GM19397 (cell line): ENCODE measurements around the gene MACROD1.

ENCODE experiments used
- ATAC-seq: cut with Tn5 transposase; IDR thresholded peaks from one replicate; pipeline ENCODE4 v1.9.1; 2021; ENCODE audit warnings: mild to moderate bottlenecking, moderate library complexity; ENCODE audit not compliant: unreplicated experiment

The MACROD1 gene

GRCh38 chr11:64093233-64094039, 72.5 kb downstream of the MACROD1 start:
- ATAC-seq, result no peak

GRCh38 chr11:64092761-64093136, 73.2 kb downstream of the MACROD1 start:
- no peak for ATAC-seq

DNA sequence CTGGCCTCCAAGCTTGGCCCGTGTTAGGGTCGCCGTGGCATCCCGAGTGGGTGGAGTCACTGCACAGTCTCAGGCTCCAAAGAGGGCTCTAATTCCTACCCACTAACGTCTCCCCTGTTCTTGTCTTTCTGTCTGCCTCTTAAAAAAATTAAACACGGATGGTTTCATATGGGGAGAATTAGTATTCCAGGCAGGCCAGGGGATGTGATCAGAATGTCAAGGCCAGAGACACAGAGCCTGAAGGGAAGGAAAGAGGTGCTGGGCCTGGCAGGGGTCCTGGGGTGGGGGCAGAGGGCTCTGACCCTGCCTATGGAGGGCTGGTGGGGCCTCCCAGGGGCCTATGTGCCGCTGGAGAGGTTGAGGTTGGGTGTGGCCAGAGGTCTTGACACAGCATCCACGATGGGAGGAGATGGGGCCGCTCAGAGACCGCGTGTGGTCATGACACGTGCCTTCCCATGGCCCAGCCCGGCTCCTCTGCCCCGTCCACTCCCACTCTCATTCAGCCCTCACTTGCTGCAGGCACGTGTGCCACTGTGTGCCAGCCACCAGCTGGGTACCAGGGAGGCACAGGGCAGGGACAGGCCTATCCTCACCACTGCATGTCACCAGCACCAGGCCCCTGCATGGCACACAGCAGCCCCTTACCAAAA, 73.7 kb downstream of the MACROD1 start:
- ATAC-seq, result no peak

DNA sequence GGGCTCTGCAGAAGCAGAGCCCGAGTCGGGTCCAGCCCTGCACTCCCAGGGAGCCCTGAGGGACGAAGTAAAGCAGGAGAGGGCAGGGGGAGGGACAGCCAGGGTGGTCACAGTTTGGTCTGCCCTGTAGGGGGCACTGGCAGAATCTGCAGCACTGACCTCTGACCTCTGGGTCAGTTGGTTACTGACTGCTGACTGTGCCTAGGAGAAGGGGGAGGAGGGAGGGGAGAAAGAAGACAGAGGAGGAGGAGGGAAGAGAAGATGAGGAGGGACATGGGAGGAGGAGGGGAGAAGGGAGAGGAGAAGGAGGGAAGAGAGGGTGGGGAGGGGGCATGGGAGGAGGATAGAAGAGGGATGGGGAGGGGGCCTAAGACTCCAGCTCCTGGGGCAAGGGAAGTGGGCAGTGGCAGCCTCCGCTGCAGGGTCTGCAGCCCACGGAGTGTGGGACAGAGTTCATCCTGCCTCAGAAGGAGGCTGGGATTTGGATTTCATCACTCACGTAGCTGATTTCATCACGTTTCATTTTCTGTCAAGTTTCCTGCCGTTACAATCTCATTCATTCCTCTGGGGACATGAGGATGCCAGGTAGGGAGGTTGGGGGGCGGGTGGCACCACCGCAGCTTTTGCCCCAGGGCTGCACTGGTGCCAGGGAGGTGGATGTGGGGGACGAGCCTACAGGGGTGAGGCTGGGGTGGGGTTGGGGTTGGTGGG, 75.0 kb downstream of the MACROD1 start:
- ATAC-seq, result no peak

- no peak for ATAC-seq
These were observed 75.8 kb downstream of the MACROD1 start for GRCh38 chr11:64089915-64090805.

GRCh38 chr11:64089493-64089892, 76.4 kb downstream of the MACROD1 start:
- no peak for ATAC-seq

DNA sequence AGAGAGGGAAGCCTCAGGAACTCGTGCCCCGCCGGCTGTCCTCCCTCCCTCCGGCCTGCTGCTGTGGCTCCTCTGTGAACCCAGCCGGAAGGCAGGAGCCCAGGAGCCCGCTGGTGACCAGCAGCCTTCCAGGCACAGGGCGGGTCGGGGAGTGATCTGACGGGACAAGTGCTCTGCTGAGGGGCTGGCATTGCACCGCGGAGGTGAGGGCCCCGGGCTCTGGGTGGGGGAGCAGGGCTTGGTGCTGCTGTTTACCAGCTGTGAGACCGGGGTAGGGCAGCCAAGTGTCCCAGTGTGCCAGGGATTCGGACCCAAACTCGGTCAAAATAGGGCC, 76.9 kb downstream of the MACROD1 start:
- no peak for ATAC-seq

DNA sequence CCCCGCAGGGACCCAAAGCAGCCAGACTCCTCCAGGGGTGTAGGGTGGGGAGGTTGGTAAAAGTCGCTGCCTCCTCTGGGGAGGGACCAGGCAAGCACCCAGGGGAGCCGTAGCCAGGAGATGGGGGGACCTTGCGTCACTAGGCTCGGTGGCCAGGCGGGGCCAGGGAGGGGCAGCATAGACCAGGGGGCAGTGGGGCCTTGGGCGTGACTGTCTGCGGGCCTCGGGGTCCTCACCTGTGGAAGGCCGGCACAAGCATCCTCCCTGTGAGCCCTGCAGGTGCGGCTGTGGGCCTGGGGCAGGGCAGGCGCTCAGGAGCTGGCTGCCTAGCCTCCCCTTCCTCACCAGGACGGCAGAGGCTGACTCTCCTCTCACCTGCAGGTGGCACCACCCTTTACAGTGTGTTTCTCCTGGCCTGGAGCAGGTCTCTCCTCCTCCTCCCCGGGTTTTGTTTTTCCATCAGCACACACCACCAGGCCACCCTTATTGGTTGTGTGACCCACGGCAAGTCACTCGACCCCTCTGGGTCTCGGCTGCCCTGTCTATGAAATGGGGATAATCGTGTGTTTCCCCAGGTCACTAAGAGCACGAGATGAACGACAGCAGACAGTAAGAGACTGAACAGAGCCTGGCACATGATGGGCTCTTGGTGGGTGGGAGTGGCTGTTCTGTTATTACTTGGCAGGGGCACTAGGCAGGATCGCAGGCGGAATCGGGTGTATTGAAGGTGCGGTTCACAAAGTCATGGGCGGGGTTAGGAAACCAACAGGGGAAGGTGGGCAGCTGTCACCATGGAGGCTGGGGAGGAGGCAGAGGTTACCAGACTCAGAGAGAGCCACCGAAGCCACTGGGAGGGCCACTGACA, 77.5 kb downstream of the MACROD1 start:
- ATAC-seq, result no peak

DNA sequence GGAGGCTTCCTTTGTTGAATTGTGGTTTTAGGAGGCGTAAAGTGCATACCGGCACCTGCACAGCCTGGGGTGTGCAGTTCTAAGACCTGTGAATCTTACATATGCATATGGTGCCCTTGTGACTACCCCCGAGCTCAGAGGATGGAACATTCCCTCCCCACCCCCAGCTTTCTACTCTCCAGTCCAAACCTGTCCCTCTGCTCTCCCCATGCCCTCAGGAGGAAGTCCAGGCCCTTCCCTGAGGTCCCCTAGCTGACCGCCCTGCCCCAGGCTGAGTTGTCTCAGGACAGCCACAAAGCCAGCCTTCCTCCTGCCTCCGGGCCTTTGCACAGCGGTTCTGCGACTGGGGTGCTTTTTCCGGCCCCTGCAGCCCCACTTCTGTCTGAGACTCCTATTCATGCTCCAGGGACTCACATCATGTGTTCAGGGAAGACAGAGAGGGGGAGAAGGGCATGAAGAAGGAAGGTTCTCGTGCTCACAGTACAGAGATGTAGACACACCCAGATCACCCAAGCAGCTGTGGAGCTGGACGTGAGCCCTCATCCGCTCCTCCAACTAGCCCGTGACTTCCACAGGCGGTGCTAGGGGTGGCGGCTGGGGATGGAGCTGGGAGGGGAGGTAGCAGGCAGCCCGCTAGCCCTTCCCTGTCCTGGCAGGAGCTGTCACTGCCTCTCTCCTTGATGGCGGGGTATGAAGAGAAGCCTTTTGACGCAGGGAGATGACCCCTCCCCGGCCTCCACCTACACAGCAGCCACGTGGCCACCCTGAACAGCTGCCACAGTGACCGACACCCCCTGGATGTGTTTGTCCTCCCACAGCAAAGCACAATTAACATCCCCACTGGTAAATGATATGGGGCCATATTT, 79.4 kb downstream of the MACROD1 start:
- no peak for ATAC-seq

DNA sequence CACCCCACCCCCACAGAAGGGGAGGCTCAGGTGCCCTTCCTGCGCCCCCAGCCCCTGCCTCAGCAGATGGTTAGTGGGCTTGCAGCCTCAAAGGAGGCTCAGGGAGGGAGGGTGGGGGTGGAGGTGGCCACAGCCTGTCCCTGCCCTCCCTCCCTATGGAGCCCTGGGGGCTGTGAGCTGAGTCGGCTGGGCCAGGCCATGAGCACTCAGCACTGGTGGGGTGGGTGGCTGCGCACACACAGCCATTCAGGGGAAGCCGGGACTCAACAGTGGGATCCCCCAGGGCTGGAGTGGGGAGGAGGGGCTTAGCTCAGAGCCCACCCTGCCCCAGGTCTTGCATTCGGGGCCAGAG, 80.0 kb downstream of the MACROD1 start:
- no peak for ATAC-seq

DNA sequence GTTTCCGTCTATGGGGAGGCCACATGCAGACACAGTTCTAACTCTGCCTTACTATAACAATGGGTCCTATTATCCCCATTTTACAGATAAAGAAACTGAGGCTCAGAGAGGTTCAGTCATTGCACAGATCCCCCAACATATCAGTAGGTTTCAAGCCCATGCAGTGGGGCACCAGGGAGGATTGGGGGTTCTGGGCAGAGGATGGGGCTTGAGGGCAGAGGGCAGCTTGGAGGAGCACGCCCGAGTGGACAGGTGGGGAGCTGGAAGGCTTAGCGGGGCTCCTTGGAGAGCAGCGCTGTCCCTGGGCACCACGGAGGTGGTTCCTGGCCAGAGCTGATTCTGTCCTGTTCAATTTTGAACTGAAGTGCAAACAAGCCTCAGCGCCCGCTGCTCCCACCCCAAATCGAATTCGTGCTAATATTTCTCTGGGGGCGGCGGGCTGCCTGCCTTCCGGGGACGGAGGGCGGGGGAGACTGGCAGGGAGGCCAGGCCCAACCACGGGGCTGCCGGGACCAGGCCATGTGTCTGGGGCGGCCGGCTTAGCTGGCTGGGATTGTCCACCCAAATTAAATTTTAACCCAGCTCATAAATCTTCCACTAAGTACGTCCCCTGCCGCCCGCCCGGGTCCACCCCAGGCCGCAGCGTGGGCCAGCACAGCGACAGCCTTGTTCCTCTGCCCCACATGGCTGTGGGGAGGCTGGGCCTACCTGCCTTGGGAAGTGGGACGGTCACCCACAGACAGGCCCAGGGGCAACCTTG, 80.8 kb downstream of the MACROD1 start:
- no peak for ATAC-seq

DNA sequence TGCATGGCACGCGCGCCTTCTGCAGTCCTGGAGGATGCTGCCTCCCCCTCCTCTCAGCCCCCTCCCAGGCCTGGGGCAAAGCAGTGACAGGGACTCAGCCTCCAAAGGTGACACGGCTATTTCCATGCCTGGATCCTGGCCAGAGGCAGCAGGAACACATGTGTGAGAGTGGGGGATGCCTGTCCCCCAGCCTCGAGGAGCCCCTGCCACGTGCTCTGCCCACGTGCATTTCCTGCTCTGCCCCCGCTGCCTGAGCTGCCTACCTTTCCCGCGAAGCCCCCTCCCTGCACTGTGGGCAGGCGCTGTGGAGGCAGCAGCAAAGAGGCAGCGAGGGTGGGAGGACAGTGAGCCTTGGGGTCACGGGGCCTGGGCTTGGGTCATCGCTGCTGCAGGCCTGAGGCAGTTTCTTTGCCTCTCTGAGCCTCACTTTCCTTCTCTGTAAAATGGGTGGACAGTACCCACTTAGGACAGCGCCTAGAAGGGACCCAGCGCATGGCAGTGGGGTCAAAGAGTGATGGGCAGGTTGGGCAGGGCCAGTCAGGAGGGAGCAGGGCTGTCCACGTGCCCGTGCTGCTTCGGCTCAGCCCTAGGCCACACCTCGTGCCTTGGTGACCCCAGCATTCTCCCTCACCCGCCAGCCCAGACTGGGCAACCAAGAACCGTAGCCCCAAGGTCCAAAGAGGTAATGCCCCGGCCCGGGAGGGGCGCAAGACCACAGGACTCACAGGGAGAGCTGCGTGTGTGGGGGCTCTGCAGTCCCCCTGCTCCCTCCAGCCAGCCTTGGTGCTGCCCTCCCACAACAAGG, 81.6 kb downstream of the MACROD1 start:
- no peak for ATAC-seq

DNA sequence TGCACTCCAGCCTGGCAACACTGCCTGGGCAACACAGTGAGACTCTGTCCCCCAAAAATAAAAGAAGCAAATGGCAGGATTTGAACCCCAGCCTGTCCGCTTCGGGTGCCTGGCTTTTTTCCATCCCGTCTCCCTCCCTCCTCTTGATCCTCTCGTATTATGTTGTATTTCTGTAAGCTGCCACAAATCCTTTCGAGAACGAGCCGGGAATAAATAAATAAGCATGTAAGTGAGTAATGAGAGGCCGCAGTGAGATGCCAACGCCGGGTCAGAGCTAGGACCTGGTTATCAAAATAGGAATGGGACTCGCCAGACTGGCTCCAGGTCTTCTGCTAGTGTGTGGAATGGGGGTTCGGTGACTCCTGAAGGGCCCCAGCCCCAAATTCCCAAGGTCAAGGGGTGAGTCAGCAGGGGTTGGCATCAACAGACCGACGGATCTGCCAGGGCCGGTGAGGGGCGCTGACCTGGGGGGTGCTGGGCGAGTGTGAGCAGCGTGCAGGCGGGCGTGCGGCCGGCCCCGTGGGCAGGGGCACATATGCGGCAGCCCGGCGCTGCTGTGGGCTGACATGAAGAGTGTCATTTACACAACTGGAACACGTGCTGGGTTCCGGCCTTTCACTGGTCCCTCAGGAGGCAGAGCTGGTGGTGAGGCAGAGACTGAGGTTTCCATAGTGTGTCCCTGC, 82.4 kb downstream of the MACROD1 start:
- ATAC-seq, result no peak

DNA sequence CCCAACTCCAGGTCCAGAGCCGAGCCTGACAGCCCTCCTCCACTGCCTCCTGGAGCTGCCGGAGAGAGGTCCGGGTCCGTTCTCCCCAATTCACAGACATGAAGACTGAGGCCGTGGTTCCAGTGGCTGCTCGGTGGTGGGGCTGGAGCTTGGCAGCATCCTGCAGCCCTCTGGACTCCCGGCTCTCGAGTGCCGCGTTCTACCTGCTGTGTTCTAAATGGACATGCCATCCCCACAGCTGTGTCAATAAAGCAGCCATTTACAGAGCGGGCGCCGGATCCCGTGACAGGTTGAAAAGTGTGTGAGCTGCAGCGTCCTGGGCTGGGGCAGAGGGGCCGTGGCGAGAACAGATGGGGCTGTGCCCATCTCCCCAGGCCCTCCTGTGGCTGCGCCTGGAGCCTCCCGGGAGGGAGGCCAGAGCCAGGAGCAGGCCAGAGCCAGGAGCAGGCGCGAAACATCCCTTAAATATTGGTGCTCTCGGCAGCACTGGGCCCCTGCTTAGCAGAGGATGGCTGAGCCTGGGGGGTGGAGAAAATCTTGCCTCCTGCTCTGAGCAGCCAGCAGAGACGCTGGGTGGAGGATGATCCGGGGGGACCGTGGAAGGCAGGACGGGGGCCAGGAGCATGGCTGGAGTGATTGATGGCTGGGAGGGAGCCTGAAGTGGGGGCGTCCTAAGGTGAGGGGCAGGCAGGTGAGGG, 84.0 kb downstream of the MACROD1 start:
- ATAC-seq, result no peak

DNA sequence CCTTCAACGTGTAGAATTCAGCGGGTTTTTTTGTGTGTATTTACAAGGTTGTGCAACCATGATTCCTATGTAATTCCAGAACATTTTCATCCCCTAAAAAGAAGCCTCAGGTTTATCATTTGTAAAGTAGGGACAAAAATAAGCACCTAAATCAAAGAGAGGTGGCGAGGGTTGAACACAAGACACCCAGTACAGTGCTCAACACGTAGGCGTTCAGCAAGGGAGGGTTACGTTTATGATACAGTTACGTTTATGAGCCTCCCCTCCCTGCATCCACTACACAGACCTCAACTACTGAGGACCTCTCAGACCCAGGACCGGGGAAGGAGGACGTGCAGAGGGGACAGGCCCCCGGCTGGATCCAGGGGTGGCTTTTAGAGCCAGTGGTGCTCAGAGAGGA, 85.5 kb downstream of the MACROD1 start:
- no peak for ATAC-seq

GRCh38 chr11:64078905-64079304, 87.0 kb downstream of the MACROD1 start:
- no peak for ATAC-seq

- no peak for ATAC-seq
These were observed 87.6 kb downstream of the MACROD1 start for GRCh38 chr11:64078284-64078683.
